Measurements from ENCODE around the gene MYOM1.

The MYOM1 gene

DNA sequence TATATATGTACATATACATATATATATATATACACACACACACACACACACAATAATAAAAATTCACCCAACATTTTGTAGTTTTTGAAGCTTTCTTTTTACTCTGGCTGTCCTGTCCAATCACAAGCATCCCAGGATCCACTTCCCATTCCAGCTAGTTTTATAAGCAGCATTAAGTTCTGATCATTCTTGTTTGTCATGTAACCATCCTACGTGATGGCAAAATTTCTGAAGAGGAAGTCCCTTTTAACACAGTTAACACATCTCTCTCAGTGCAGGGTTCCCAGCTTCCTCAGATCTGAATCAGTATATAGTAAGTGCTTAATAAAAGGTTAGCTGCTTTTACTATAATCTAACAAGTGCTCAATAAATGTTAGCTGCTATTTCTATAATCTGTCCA is 26.4 kb downstream of the MYOM1 start:
- TF ChIP-seq, protein P1, sequence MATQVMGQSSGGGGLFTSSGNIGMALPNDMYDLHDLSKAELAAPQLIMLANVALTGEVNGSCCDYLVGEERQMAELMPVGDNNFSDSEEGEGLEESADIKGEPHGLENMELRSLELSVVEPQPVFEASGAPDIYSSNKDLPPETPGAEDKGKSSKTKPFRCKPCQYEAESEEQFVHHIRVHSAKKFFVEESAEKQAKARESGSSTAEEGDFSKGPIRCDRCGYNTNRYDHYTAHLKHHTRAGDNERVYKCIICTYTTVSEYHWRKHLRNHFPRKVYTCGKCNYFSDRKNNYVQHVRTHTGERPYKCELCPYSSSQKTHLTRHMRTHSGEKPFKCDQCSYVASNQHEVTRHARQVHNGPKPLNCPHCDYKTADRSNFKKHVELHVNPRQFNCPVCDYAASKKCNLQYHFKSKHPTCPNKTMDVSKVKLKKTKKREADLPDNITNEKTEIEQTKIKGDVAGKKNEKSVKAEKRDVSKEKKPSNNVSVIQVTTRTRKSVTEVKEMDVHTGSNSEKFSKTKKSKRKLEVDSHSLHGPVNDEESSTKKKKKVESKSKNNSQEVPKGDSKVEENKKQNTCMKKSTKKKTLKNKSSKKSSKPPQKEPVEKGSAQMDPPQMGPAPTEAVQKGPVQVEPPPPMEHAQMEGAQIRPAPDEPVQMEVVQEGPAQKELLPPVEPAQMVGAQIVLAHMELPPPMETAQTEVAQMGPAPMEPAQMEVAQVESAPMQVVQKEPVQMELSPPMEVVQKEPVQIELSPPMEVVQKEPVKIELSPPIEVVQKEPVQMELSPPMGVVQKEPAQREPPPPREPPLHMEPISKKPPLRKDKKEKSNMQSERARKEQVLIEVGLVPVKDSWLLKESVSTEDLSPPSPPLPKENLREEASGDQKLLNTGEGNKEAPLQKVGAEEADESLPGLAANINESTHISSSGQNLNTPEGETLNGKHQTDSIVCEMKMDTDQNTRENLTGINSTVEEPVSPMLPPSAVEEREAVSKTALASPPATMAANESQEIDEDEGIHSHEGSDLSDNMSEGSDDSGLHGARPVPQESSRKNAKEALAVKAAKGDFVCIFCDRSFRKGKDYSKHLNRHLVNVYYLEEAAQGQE (IDR thresholded peaks at IDR 0.05; ENCODE audit: insufficient read depth in 1 of 2, low read depth in 2 of 2, low read length in 2 of 2): no peak
- TF ChIP-seq FOXP2 (optimal IDR thresholded peaks at IDR 0.05; ENCODE audit: borderline replicate concordance, extremely low read depth, extremely low read length, insufficient read depth) (no peak), SIN3A (IDR thresholded peaks at IDR 0.05; ENCODE audit: borderline replicate concordance, insufficient read depth, low read length) (no peak), POLR2AphosphoS5 (IDR thresholded peaks at IDR 0.05; ENCODE audit: low read depth, low read length) (no peak), TAF1 (IDR thresholded peaks at IDR 0.05; ENCODE audit: borderline replicate concordance, insufficient read depth, low read length) (no peak)

DNA sequence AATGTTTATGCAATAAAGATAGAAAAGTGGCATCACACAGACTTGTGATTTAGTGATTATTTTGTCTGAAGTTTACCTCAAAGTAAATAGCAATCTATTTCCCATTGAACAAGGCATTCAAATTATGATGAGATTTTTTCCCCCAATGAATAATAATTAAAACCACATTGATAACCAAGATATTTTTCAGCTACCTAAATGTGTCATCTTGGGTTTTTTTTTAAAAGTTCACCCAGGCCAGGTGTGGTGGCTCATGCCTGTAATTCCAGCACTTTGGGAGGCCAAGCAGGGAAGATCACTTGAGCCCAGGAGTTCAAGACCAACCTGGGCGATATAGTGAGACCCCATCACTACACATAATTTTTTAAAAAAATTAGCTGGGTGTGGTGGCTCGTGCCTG is 27.0 kb downstream of the MYOM1 start:
- TF ChIP-seq TAF1 (IDR thresholded peaks at IDR 0.05; ENCODE audit: borderline replicate concordance, insufficient read depth, low read length) (no peak), FOXP2 (optimal IDR thresholded peaks at IDR 0.05; ENCODE audit: borderline replicate concordance, extremely low read depth, extremely low read length, insufficient read depth) (no peak), SIN3A (IDR thresholded peaks at IDR 0.05; ENCODE audit: borderline replicate concordance, insufficient read depth, low read length) (no peak), POLR2AphosphoS5 (IDR thresholded peaks at IDR 0.05; ENCODE audit: low read depth, low read length) (no peak)
- TF ChIP-seq, protein P1 (IDR thresholded peaks at IDR 0.05; ENCODE audit: insufficient read depth in 1 of 2, low read depth in 2 of 2, low read length in 2 of 2): no peak

DNA sequence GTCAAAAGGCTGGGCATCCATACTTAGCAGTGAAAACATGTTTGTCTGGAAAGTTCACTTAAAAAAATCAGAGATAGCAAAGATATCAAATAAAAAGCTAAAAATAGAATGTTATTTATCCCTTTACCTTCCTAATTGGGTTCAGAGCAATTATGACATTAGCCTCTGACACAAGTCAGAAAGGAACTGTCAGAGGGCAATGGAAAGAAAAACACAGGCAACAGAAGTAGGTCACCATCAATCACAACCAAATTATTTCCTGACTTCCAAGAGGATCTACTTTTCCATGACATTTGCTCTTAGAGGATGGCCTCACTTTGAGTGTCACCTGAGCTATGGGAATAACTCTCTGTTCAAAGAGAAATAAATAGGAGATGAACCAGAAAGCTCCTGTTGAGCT is 27.5 kb downstream of the MYOM1 start:
- no peak for TF ChIP-seq POLR2AphosphoS5 (IDR thresholded peaks at IDR 0.05; ENCODE audit: low read depth, low read length)
- TF ChIP-seq TAF1 (IDR thresholded peaks at IDR 0.05; ENCODE audit: borderline replicate concordance, insufficient read depth, low read length): no peak
- TF ChIP-seq, protein P1 (IDR thresholded peaks at IDR 0.05; ENCODE audit: insufficient read depth in 1 of 2, low read depth in 2 of 2, low read length in 2 of 2): no peak
- TF ChIP-seq SIN3A (IDR thresholded peaks at IDR 0.05; ENCODE audit: borderline replicate concordance, insufficient read depth, low read length): no peak
- no peak for TF ChIP-seq FOXP2 (optimal IDR thresholded peaks at IDR 0.05; ENCODE audit: borderline replicate concordance, extremely low read depth, extremely low read length, insufficient read depth)

DNA sequence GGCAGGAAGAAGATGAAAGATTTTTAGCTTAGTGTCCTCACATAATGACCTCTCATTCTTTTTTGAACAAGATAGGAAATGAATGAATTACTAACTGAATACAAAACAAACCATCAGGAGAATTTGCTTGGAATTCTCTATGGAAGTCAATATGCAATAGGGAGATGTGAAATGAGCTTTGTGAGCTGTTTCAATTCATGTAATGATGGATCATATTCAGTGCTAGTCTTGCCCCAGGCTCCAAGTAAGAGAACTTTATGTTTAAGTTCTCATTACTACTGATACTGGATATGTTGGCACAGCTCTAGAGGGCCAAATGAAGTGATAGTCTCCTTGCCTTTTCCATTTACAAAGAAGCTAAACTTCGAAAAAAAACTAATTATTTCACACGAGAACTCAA is 29.2 kb downstream of the MYOM1 start:
- no peak for TF ChIP-seq POLR2AphosphoS5 (IDR thresholded peaks at IDR 0.05; ENCODE audit: low read depth, low read length)
- no peak for TF ChIP-seq TAF1 (IDR thresholded peaks at IDR 0.05; ENCODE audit: borderline replicate concordance, insufficient read depth, low read length)
- TF ChIP-seq FOXP2 (optimal IDR thresholded peaks at IDR 0.05; ENCODE audit: borderline replicate concordance, extremely low read depth, extremely low read length, insufficient read depth): no peak
- TF ChIP-seq, protein P1 (IDR thresholded peaks at IDR 0.05; ENCODE audit: insufficient read depth in 1 of 2, low read depth in 2 of 2, low read length in 2 of 2): no peak

DNA sequence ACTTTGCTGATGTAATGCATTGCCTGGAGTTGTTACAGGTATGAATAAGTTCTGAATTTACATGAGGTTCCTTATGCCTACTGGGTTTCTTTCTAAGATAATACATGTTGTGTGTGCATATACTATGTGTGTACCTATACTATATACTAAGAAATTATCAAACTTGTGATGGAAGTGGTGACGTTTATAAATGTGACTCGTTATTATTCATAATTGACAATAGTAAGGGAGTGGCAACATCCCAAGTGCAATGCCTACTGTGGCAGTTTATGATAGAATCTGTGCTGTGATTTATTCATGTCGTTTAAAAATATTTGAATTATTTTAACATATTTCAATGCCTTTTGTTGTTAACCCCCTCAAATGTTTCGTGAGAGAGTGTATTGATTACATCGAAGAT is 29.9 kb downstream of the MYOM1 start:
- no peak for TF ChIP-seq TAF1 (IDR thresholded peaks at IDR 0.05; ENCODE audit: borderline replicate concordance, insufficient read depth, low read length)
- TF ChIP-seq POLR2AphosphoS5 (IDR thresholded peaks at IDR 0.05; ENCODE audit: low read depth, low read length): no peak
- TF ChIP-seq SIN3A (IDR thresholded peaks at IDR 0.05; ENCODE audit: borderline replicate concordance, insufficient read depth, low read length): no peak
- TF ChIP-seq, protein P1 (IDR thresholded peaks at IDR 0.05; ENCODE audit: insufficient read depth in 1 of 2, low read depth in 2 of 2, low read length in 2 of 2): no peak
- no peak for TF ChIP-seq FOXP2 (optimal IDR thresholded peaks at IDR 0.05; ENCODE audit: borderline replicate concordance, extremely low read depth, extremely low read length, insufficient read depth)
